Measurements from ENCODE around the gene KLHDC3. TPM values are rescaled to one million over a fixed set of nuclear protein-coding genes. Genes with fewer than 3 reads are reported as not detected.

Gene KLHDC3
- total and polyA plus RNA-seq, 2 of the 8 experiments (the other 6 are each of a cell fraction or from before 2014, with no cell fraction given): 181 to 203 TPM

DNA sequence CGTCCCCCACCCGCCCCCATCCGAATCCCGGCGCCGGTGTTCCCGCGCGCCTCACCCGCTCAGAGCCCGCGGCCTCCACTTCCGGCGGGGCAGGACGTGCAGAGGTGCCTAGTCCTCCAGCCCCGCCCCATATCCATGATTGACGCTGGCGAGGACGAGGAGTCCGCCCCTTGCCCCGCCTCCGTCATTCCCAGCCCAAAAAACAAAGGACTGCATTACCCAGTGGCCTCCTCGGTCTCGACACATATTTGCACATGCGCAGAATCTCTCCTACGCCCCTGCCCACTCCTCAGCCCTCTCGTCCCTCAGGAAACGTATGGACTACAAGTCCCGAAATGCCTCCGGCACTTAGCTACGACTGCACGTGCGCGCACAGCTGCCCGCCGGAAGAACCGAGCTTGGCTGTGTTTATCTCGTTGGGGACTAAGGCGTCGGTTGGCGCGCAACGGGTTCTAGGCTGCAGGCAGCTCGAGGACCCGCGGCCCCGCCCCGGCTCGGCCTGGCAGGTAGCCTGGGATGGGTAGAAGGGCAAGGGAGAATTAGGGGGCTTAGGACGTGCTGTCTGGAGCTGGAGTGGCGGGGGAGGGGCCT lies at the start of gene KLHDC3, which contains the start of gene MEA1 (continued):
- TF ChIP-seq CHD7 (IDR thresholded peaks at IDR 0.05; ENCODE audit: insufficient replicate concordance, low read length) (no peak), KDM1A (IDR thresholded peaks at IDR 0.05; ENCODE audit: borderline replicate concordance, low read length) (peak; percentile 77), TBP (IDR thresholded peaks at IDR 0.05; ENCODE audit: low read depth, low read length) (no peak), TCF12 (IDR thresholded peaks at IDR 0.05; ENCODE audit: low read depth, low read length) (0 out of 2 replicates have a peak, but pooled peaks have one; percentile 42), SUZ12 (IDR thresholded peaks at IDR 0.05; ENCODE audit: low read length) (no peak), RNF2 (IDR thresholded peaks at IDR 0.05; ENCODE audit: borderline replicate concordance, low read depth, low read length, missing control alignments, poor library complexity, severe bottlenecking) (no peak), HDAC6 (IDR thresholded peaks at IDR 0.05; ENCODE audit: low read depth, low read length) (no peak), GTF2F1 (IDR thresholded peaks at IDR 0.05; ENCODE audit: borderline replicate concordance, low read depth, low read length) (no peak), BCL11A (IDR thresholded peaks at IDR 0.05; ENCODE audit: low read depth in 2 of 2, low read length in 2 of 2) (no peak)

Measured in H1 (cell line).